HCT116 (cell line): ENCODE results near the gene GPR155. TPM values are rescaled to one million over a fixed set of nuclear protein-coding genes. Genes with fewer than 3 reads are reported as not detected.

Experiments
- ATAC-seq: fragments of 200-7000 bp; cut with Tn5 transposase; 2 replicates; pipeline ENCODE4 v1.9.1; 2020; ENCODE audit warnings: mild to moderate bottlenecking, moderate library complexity
- BruUV-seq: library from RNA; stranded (reverse); fragments of 400-500 nt; replicated peaks from 2 replicates; lab custom pipeline; 2021; lab: Mats Ljungman, UMichigan
- CTCF ChIA-PET: fragments of 300-600 bp; sonication (Branson Sonifier 250); formaldehyde crosslinking; loops from one replicate; lab custom pipeline; 2021; ENCODE audit warnings: antibody characterized with exemption; lab: Charles Lee
- POLR2A ChIA-PET: fragments of 300-600, 350-600 bp; sonication (Branson Sonifier 250); formaldehyde crosslinking; loops from one replicate; lab custom pipeline; 2021; ENCODE audit warnings: antibody characterized with exemption; lab: Charles Lee
- RAD21 ChIA-PET, 2 experiments: fragments of 300-600 bp; sonication (Branson Sonifier 250); formaldehyde crosslinking; loops; one replicate each; lab custom pipeline; 2023; ENCODE audit warnings: low total read pairs in 2 of 2; ENCODE audit not compliant: uncharacterized antibody in 2 of 2, unreplicated experiment in 2 of 2, low non-redundant PET in 1 of 2; lab: Charles Lee
- DNase-seq: peaks from one replicate; pipeline ENCODE4 v3.0.0-alpha.2; 2010; ENCODE audit warnings: low read depth, low spot score
- H2AFZ ChIP-seq: fragments of 200-600 bp; shearing (Covaris generic), sonication (generic); 2 replicates; pipeline ENCODE4 v1.6.1; 2017; ENCODE audit warnings: low read depth, mixed run types, mixed read lengths, antibody characterized with exemption, low read length; ENCODE audit not compliant: poor library complexity, severe bottlenecking
- H3K27ac ChIP-seq: 2 replicates; pipeline ENCODE4 v1.5.1; 2012; ENCODE audit warnings: low read depth, low read length
- H3K27me3 ChIP-seq: fragments of 200-600 bp; sonication (generic); 2 replicates; pipeline ENCODE4 v1.6.1; 2016; ENCODE audit warnings: mixed run types, low read length, mixed read lengths; ENCODE audit not compliant: insufficient read depth
- H3K36me3 ChIP-seq, 2 experiments: fragments of 200-500 bp in 1 of 2; fragments of 200-600 bp in 1 of 2; sonication (Bioruptor generic) in 1 of 2; sonication (generic) in 1 of 2; 2 replicates each; pipeline versions ENCODE4 v1.5.1 to v1.6.1; 2014 to 2016; ENCODE audit warnings: low read length in 2 of 2, inconsistent platforms in 1 of 2, mixed read lengths in 1 of 2, mixed run types in 1 of 2; ENCODE audit not compliant: insufficient read depth in 2 of 2, control insufficient read depth in 1 of 2
- H3K4me1 ChIP-seq, 2 experiments: fragments of 200-600 bp in 1 of 2; sonication (generic) in 1 of 2; 2 replicates each; pipeline versions ENCODE4 v1.5.1 to v1.6.1; 2012 to 2017; ENCODE audit warnings: low read length in 2 of 2, inconsistent platforms in 1 of 2, mild to moderate bottlenecking in 1 of 2, mixed read lengths in 1 of 2, mixed run types in 1 of 2, moderate library complexity in 1 of 2; ENCODE audit not compliant: insufficient read depth in 2 of 2, control insufficient read depth in 1 of 2
- H3K4me2 ChIP-seq: fragments of 200-600 bp; sonication (generic); 2 replicates; pipeline ENCODE4 v1.6.1; 2017; ENCODE audit warnings: mixed run types, low read length, mixed read lengths
- H3K4me3 ChIP-seq, 2 experiments: fragments of 200-600 bp in 1 of 2; sonication (generic) in 1 of 2; replicated peaks in 1 of 2; 2 replicates each; pipeline ENCODE4 v1.5.1; 2011 to 2016; ENCODE audit warnings: low read length in 2 of 2, control low read depth in 1 of 2, low read depth in 1 of 2, mild to moderate bottlenecking in 1 of 2, mixed read lengths in 1 of 2, mixed run types in 1 of 2
- H3K79me2 ChIP-seq: fragments of 200-600 bp; sonication (generic); 2 replicates; pipeline ENCODE4 v1.6.1; 2017; ENCODE audit warnings: mild to moderate bottlenecking, mixed run types, low read length, moderate library complexity, mixed read lengths; ENCODE audit not compliant: insufficient read depth
- H3K9ac ChIP-seq: fragments of 200-600 bp; sonication (generic); 2 replicates; pipeline ENCODE4 v1.6.1; 2016; ENCODE audit warnings: low read length, mixed read lengths
- H3K9me2 ChIP-seq: fragments of 200-600 bp; sonication (generic), shearing (Covaris generic); 2 replicates; pipeline ENCODE4 v1.6.1; 2017; ENCODE audit warnings: mixed run types, mild to moderate bottlenecking, moderate library complexity; ENCODE audit not compliant: insufficient read depth
- H3K9me3 ChIP-seq, 2 experiments: fragments of 200-500 bp in 1 of 2; fragments of 200-600 bp in 1 of 2; sonication (Bioruptor generic) in 1 of 2; sonication (generic) in 1 of 2; 2 replicates each; pipeline ENCODE4 v1.6.1; 2014 to 2017; ENCODE audit warnings: low read length in 2 of 2, mixed read lengths in 2 of 2, inconsistent platforms in 1 of 2, low read depth in 1 of 2, mild to moderate bottlenecking in 1 of 2, mixed run types in 1 of 2, moderate library complexity in 1 of 2; ENCODE audit not compliant: control insufficient read depth in 1 of 2, insufficient read depth in 1 of 2
- H4K20me1 ChIP-seq: fragments of 200-600 bp; sonication (generic), shearing (Covaris generic); 2 replicates; pipeline ENCODE4 v1.6.1; 2017; ENCODE audit warnings: mixed run types, mild to moderate bottlenecking, moderate library complexity; ENCODE audit not compliant: insufficient read depth
- CEBPB ChIP-seq: IDR thresholded peaks from 2 replicates; pipeline ENCODE4 v1.6.1; 2012; ENCODE audit warnings: low read depth
- EGR1 ChIP-seq: IDR thresholded peaks from 2 replicates; pipeline ENCODE4 v1.6.1; 2012; ENCODE audit warnings: low read depth
- ELF1 ChIP-seq: IDR thresholded peaks from 2 replicates; pipeline ENCODE4 v1.6.1; 2012; ENCODE audit warnings: low read depth, borderline replicate concordance
- EZH2phosphoT487 ChIP-seq: fragments of 200-600 bp; IDR thresholded peaks from 2 replicates; pipeline ENCODE4 v1.6.1; 2018; ENCODE audit warnings: antibody characterized with exemption, borderline replicate concordance
- FOSL1 ChIP-seq: IDR thresholded peaks from 2 replicates; pipeline ENCODE4 v1.6.1; 2012; ENCODE audit warnings: low read depth
- JUND ChIP-seq: IDR thresholded peaks from 2 replicates; pipeline ENCODE4 v1.6.1; 2012
- POLR2A ChIP-seq: IDR thresholded peaks from 2 replicates; pipeline ENCODE4 v1.7.0; 2011; ENCODE audit warnings: borderline replicate concordance; ENCODE audit not compliant: insufficient read depth, insufficient read length; ENCODE audit errors: extremely low read depth
- POLR2AphosphoS5 ChIP-seq: IDR thresholded peaks from 2 replicates; pipeline ENCODE4 v1.6.1; 2011; ENCODE audit warnings: mild to moderate bottlenecking, low read depth, low read length, moderate library complexity
- RAD21 ChIP-seq: IDR thresholded peaks from 2 replicates; pipeline ENCODE4 v1.6.1; 2012; ENCODE audit warnings: low read depth, mild to moderate bottlenecking
- SRF ChIP-seq: IDR thresholded peaks from 2 replicates; pipeline ENCODE4 v1.6.1; 2012; ENCODE audit warnings: low read depth
- TCF7L2 ChIP-seq: IDR thresholded peaks from 2 replicates; pipeline ENCODE4 v1.7.0; 2011; ENCODE audit warnings: borderline replicate concordance, inconsistent platforms; ENCODE audit not compliant: insufficient read depth, insufficient read length; ENCODE audit errors: extremely low read depth
- YY1 ChIP-seq: IDR thresholded peaks from 2 replicates; pipeline ENCODE4 v1.6.1; 2011; ENCODE audit warnings: low read length, low read depth, moderate library complexity, mild to moderate bottlenecking; ENCODE audit not compliant: insufficient replicate concordance; ENCODE audit errors: extremely low read depth
- ZFX ChIP-seq: fragments of 450-650 bp; IDR thresholded peaks from 2 replicates; pipeline ENCODE4 v1.6.1; 2017
- intact Hi-C: fragments of 100-400 bp; cut with micrococcal nuclease; formaldehyde crosslinking; loops from 2 replicates; pipeline ENCODE4 v1.10.0; 2022
- total RNA-seq: library from RNA; stranded (reverse); gene quantifications from one replicate; pipeline ENCODE4 v1.2.1, GENCODE V29; 2021; ENCODE audit not compliant: unreplicated experiment
- TF ChIP-seq, protein P1 (sequence below): IDR thresholded peaks from 2 replicates; pipeline ENCODE4 v1.6.1; 2012
- TF ChIP-seq, protein P2 (sequence below): IDR thresholded peaks from 2 replicates; pipeline ENCODE4 v1.6.1; 2011; ENCODE audit warnings: mild to moderate bottlenecking, low read length, moderate library complexity; ENCODE audit not compliant: insufficient replicate concordance; ENCODE audit errors: extremely low read depth
- TF ChIP-seq, protein P3 (sequence below): IDR thresholded peaks from 2 replicates; pipeline ENCODE4 v1.6.1; 2012; ENCODE audit warnings: low read depth
- TF ChIP-seq, protein P4 (sequence below): IDR thresholded peaks from 2 replicates; pipeline ENCODE4 v1.6.1; 2012
- TF ChIP-seq, protein P5 (sequence below), 3 experiments: fragments of 200-600 bp in 1 of 3; sonication (generic) in 1 of 3; IDR thresholded peaks in 2 of 3; conservative IDR thresholded peaks in 1 of 3; 2 replicates each; pipeline ENCODE4 v1.5.1; 2012 to 2017; ENCODE audit warnings: low read depth in 2 of 3, low read length in 2 of 3, antibody characterized with exemption in 1 of 3, borderline replicate concordance in 1 of 3, control low read depth in 1 of 3, mild to moderate bottlenecking in 1 of 3, mixed read lengths in 1 of 3, mixed run types in 1 of 3, moderate library complexity in 1 of 3; ENCODE audit not compliant: insufficient read depth in 1 of 3

Gene GPR155
- total RNA-seq, 1 experiment from 2014 or later: 3.8 TPM

DNA sequence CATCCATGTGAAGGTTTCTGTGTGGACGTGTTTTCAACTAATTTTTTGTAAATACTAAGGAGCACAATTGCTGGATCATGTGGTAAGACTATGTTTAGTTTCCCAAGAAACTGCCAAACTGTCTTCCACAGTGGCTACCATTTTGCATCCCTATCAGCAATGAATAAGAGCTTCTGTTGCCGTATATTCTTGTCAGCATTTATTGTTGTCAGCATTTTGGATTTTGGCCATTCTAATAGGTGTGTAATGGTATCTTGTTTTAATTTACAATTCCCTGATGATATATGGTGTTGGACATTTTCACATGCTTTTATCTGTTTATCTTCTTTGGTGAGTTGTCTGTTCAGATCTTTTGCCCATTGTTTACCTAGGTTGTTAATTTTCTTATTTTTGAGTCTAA lies 56.8 kb downstream of the GPR155 start:
- Histone ChIP-seq H3K79me2 (no peaks in the 10 kb centered on the region), H3K36me3 (0 out of 4 replicates have a peak, but pooled peaks cover 0 to 3% of the 10 kb centered on the region in 2 experiments), H3K9ac (no peak overlapping the region), H4K20me1 (no peaks in the 10 kb centered on the region), H3K9me2 (no peaks in the 10 kb centered on the region), H3K4me3 (no peak overlapping the region), H2AFZ (no peak overlapping the region), H3K27me3 (no peaks in the 10 kb centered on the region), H3K27ac (no peak overlapping the region), H3K9me3 (no peaks in the 10 kb centered on the region), H3K4me2 (no peak overlapping the region), H3K4me1 (no peaks in the 10 kb centered on the region)
- POLR2A ChIA-PET: no interaction called here
- intact Hi-C loops: no loop called here
- TF ChIP-seq ZFX (no peak), RAD21 (no peak), POLR2A (no peak), JUND (no peak), CEBPB (no peak), SRF (no peak), EGR1 (no peak), POLR2AphosphoS5 (no peak), YY1 (no peak), FOSL1 (no peak), EZH2phosphoT487 (no peak), ELF1 (no peak), TCF7L2 (no peak)
- TF ChIP-seq, protein P1, sequence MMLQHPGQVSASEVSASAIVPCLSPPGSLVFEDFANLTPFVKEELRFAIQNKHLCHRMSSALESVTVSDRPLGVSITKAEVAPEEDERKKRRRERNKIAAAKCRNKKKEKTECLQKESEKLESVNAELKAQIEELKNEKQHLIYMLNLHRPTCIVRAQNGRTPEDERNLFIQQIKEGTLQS: no peak
- TF ChIP-seq, protein P2, sequence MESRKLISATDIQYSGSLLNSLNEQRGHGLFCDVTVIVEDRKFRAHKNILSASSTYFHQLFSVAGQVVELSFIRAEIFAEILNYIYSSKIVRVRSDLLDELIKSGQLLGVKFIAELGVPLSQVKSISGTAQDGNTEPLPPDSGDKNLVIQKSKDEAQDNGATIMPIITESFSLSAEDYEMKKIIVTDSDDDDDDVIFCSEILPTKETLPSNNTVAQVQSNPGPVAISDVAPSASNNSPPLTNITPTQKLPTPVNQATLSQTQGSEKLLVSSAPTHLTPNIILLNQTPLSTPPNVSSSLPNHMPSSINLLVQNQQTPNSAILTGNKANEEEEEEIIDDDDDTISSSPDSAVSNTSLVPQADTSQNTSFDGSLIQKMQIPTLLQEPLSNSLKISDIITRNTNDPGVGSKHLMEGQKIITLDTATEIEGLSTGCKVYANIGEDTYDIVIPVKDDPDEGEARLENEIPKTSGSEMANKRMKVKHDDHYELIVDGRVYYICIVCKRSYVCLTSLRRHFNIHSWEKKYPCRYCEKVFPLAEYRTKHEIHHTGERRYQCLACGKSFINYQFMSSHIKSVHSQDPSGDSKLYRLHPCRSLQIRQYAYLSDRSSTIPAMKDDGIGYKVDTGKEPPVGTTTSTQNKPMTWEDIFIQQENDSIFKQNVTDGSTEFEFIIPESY: no peak
- TF ChIP-seq, protein P3, sequence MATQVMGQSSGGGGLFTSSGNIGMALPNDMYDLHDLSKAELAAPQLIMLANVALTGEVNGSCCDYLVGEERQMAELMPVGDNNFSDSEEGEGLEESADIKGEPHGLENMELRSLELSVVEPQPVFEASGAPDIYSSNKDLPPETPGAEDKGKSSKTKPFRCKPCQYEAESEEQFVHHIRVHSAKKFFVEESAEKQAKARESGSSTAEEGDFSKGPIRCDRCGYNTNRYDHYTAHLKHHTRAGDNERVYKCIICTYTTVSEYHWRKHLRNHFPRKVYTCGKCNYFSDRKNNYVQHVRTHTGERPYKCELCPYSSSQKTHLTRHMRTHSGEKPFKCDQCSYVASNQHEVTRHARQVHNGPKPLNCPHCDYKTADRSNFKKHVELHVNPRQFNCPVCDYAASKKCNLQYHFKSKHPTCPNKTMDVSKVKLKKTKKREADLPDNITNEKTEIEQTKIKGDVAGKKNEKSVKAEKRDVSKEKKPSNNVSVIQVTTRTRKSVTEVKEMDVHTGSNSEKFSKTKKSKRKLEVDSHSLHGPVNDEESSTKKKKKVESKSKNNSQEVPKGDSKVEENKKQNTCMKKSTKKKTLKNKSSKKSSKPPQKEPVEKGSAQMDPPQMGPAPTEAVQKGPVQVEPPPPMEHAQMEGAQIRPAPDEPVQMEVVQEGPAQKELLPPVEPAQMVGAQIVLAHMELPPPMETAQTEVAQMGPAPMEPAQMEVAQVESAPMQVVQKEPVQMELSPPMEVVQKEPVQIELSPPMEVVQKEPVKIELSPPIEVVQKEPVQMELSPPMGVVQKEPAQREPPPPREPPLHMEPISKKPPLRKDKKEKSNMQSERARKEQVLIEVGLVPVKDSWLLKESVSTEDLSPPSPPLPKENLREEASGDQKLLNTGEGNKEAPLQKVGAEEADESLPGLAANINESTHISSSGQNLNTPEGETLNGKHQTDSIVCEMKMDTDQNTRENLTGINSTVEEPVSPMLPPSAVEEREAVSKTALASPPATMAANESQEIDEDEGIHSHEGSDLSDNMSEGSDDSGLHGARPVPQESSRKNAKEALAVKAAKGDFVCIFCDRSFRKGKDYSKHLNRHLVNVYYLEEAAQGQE: no peak
- TF ChIP-seq, protein P4, sequence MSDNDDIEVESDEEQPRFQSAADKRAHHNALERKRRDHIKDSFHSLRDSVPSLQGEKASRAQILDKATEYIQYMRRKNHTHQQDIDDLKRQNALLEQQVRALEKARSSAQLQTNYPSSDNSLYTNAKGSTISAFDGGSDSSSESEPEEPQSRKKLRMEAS: no peak
- TF ChIP-seq, protein P5, sequence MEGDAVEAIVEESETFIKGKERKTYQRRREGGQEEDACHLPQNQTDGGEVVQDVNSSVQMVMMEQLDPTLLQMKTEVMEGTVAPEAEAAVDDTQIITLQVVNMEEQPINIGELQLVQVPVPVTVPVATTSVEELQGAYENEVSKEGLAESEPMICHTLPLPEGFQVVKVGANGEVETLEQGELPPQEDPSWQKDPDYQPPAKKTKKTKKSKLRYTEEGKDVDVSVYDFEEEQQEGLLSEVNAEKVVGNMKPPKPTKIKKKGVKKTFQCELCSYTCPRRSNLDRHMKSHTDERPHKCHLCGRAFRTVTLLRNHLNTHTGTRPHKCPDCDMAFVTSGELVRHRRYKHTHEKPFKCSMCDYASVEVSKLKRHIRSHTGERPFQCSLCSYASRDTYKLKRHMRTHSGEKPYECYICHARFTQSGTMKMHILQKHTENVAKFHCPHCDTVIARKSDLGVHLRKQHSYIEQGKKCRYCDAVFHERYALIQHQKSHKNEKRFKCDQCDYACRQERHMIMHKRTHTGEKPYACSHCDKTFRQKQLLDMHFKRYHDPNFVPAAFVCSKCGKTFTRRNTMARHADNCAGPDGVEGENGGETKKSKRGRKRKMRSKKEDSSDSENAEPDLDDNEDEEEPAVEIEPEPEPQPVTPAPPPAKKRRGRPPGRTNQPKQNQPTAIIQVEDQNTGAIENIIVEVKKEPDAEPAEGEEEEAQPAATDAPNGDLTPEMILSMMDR (IDR thresholded peaks at IDR 0.05 in 2 of 3, conservative IDR thresholded peaks at IDR 0.05 in 1 of 3; ENCODE audit: borderline replicate concordance in 1 of 3, insufficient read depth in 1 of 3, low read depth in 2 of 3, low read length in 2 of 3): no peak
- BruUV-seq: no TSS peak
- ATAC-seq (no peak), DNase-seq (no peak)
- RAD21 ChIA-PET: no interaction called here
- CTCF ChIA-PET: no interaction called here
